LNCaP clone FGC (cell line): ENCODE measurements around the gene KRT86.

ENCODE experiments used
- DNase-seq: peaks from one replicate; pipeline ENCODE4 v3.0.0-alpha.2; 2011; ENCODE audit warnings: low read depth
- H3K4me3 ChIP-seq: 2 replicates; pipeline ENCODE4 v1.5.1; 2011; ENCODE audit warnings: mild to moderate bottlenecking, low read depth, low read length, control low read depth
- TF ChIP-seq, protein P1 (sequence below): IDR thresholded peaks from 2 replicates; pipeline ENCODE4 v1.5.1; 2012; ENCODE audit warnings: mild to moderate bottlenecking; ENCODE audit not compliant: control insufficient read depth, insufficient read depth; ENCODE audit errors: extremely low read depth

KRT86 gene

DNA sequence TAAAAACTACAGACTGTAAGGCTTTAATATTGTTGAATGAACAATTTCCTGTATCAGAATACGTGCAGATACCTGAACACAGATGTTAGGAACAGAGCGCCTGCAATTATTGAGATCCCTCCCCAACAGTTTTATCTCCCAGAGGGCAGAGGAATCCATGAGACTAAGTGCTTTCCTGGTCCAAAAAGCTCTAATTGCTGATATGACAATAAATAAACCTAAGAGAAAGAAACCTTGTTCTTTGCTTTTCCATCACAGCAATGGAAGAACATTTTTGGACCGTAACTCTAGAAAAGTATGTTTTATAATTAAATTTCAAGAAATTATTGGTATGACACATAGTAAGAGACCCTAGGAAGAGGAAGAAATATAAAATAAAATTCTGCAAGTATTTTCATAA, 59.7 kb downstream of the KRT86 start:
- no peak for DNase-seq
- TF ChIP-seq, protein P1, sequence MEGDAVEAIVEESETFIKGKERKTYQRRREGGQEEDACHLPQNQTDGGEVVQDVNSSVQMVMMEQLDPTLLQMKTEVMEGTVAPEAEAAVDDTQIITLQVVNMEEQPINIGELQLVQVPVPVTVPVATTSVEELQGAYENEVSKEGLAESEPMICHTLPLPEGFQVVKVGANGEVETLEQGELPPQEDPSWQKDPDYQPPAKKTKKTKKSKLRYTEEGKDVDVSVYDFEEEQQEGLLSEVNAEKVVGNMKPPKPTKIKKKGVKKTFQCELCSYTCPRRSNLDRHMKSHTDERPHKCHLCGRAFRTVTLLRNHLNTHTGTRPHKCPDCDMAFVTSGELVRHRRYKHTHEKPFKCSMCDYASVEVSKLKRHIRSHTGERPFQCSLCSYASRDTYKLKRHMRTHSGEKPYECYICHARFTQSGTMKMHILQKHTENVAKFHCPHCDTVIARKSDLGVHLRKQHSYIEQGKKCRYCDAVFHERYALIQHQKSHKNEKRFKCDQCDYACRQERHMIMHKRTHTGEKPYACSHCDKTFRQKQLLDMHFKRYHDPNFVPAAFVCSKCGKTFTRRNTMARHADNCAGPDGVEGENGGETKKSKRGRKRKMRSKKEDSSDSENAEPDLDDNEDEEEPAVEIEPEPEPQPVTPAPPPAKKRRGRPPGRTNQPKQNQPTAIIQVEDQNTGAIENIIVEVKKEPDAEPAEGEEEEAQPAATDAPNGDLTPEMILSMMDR, result no peak

GRCh38 chr12:52335598-52336262, 61.3 kb downstream of the KRT86 start:
- no peak overlapping the region for H3K4me3 ChIP-seq
- DNase-seq, result no peak
- TF ChIP-seq, protein P1, result no peak

More for the DNA sequence above, 59.7 kb downstream of the KRT86 start:
- H3K4me3 ChIP-seq, result no peak overlapping the region

- no peak overlapping the region for H3K4me3 ChIP-seq
- TF ChIP-seq, protein P1, result no peak
- DNase-seq, result no peak
Measured at GRCh38 chr12:52336641-52337040, 62.2 kb downstream of the KRT86 start.

- TF ChIP-seq, protein P1, result no peak
- DNase-seq, result no peak
- no peak overlapping the region for H3K4me3 ChIP-seq
Measured at GRCh38 chr12:52337054-52337453, 62.6 kb downstream of the KRT86 start.

DNA sequence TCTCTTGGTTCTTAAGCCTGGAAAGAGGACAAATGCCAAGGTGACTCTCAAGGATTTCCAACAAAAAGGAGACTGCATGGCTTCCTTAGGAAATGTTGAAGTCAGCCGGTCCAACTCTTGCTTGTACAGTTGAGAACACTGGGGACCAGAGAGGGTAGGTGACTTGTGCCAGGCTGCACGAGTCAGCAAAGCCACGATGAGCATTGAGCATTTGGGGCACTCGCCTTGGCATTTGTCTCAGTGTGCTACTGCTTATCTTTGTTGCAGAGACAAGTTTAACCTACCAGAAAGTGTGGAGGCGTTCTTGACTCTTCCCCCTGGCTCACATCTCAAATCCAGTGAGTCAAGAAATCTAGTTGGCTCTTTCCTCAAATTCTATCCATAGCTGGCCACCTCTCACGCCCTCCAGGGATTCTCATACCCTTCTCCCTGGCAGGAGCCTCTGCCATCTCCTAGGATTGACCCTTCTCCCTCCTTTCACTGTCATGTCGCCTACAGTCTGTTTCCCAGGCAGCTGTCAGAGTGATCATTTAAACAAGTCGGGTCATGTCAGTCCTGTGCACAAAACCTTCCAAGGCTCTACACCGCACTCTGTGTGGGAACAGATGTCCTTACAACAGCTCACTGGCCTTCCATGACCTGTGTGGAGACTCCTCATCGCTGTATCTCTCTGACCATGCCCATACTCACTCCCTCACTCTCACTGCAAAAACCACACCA, 64.0 kb downstream of the KRT86 start:
- TF ChIP-seq, protein P1, result no peak
- DNase-seq, result no peak

DNA sequence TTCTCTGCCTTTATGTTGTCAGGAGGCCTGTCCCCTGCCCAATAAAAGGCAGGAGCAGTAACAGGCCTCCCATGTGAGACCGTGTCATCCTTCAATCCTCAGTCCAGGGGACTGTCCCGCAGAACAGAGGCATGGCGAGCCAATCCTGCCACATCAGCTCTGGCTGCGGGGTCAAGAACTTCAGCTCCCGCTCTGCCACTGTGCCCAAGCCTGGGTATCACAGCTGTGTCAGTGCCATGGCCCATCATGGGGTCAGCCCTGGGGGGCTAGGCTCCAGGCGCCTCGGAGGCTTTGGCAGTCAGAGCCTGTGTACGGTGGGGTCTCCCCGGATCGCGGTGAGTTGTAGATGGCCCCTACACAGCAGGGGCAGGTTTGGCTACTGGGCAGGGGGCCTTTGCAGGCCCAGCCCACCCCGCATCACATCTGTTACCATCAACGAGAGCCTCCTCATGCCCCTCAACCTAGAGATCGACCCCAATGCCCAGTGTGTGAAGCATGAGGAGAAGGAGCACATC, 66.7 kb downstream of the KRT86 start:
- TF ChIP-seq, protein P1, result no peak
- H3K4me3 ChIP-seq, result no peak overlapping the region
- no peak for DNase-seq

More for the DNA sequence above, 64.0 kb downstream of the KRT86 start:
- no peak overlapping the region for H3K4me3 ChIP-seq
